GM21717 (cell line): Measurements from ENCODE around the gene MPP4.

ENCODE experiments used
- ATAC-seq: cut with Tn5 transposase; IDR thresholded peaks from one replicate; pipeline ENCODE4 v1.9.1; 2021; ENCODE audit warnings: mild to moderate bottlenecking, moderate library complexity; ENCODE audit not compliant: unreplicated experiment

The MPP4 gene, protein sequence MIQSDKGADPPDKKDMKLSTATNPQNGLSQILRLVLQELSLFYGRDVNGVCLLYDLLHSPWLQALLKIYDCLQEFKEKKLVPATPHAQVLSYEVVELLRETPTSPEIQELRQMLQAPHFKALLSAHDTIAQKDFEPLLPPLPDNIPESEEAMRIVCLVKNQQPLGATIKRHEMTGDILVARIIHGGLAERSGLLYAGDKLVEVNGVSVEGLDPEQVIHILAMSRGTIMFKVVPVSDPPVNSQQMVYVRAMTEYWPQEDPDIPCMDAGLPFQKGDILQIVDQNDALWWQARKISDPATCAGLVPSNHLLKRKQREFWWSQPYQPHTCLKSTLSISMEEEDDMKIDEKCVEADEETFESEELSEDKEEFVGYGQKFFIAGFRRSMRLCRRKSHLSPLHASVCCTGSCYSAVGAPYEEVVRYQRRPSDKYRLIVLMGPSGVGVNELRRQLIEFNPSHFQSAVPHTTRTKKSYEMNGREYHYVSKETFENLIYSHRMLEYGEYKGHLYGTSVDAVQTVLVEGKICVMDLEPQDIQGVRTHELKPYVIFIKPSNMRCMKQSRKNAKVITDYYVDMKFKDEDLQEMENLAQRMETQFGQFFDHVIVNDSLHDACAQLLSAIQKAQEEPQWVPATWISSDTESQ

GRCh38 chr2:201698588-201699226, at the start of gene MPP4:
MPP4 (minus strand) TSS chr2:201698644; CDS start chr2:201693954, 4,690 bp downstream.
- ATAC-seq = no peak

GRCh38 chr2:201746551-201746950, 48.1 kb upstream of the MPP4 start:
- no peak for ATAC-seq

DNA sequence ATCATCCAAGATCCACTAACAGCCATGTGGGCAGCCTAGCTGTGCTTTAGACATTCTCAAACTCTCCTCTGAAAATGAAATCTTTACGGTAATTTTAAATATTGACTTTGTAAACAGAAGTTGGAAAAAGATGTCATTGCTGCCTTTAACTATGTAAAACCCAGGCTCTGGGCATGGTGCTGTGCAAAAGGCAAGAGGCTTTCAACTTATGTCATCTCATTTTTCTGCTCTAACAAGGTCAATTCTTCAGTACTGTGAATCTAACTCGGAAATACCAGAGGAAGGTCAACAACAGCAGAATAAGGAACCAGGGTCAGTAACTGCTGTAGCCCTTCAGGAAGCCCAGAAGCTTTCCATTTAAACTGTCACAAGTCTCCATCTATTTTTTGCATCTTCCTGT, 37.0 kb upstream of the MPP4 start:
- no peak for ATAC-seq

DNA sequence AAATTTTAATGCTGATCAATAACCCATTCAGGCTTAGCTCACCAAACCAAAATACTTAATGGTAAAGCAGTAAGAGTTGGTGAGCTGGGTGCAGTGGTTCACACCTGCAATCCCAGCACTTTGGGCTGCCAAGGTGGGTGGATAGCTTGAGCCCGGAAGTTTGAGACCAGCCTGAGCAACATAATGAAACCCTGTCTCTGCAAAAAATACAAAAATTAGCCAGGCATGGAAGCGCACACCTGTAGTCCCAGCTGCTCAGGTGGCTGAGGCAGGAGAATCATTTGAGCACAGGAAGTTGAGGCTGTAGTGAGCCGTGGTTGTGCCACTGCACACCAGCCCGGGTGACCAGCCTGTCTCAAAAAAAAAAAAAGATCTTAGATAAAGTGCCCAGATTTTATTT, 35.7 kb upstream of the MPP4 start:
- no peak for ATAC-seq

DNA sequence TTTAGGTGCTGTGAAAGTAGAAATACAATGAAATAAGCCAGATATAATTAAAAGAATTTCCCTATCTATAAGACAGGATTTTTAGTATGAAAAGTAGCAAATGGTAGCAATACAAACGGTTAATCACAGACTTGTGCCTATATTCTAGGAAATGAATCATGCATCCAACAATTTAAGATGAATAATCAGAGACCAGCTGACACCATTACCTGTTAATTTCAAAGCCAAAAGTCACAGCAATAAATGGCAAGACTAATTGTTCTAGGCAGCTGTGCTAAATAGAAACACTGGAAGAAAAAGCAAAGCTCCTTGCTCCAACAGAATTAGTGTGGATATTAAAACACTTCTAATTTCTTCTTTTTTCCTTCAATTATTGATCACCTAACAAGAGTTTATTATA, 35.1 kb upstream of the MPP4 start:
- ATAC-seq = no peak

GRCh38 chr2:201730651-201731285, 32.3 kb upstream of the MPP4 start:
- no peak for ATAC-seq

DNA sequence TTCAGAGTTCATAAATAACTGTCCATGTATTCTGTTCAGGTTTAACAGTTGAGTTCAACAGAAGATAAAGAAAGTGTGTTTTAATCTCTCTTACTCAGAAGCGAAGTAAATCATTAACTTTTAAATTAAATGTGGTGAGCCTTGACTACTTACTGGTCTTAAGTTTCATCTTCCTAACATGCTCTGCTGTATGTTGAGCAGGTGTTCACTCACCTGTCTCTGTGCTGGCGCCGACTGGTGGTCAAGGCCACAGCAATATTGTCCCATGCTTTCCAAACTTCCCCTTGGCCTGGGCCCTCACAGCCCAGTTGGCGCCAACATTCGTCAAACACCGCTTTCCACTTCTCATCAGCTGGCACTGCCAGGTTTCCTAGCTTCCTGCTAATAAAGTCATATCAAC, 17.0 kb upstream of the MPP4 start:
- no peak for ATAC-seq

DNA sequence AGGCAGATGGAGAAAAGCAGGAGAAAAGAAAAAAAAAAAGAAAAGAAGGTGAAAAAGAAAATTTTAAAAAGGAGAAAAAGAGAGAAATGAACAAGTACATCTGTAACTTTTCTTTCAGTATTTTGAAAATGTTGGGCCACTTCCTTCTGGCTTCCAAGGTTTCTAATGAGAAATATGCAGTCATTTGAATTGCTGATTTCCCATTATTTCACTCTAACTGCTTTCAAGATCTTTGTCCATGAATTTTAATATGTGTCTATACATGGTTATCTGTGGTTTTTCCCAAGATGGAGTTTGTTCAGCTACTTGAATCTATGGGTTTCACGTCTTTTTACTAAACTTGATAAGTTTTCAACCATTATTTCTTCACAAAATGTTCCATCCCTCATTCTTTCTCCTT, 14.3 kb upstream of the MPP4 start:
- ATAC-seq = no peak

- ATAC-seq = no peak
Observed at GRCh38 chr2:201709747-201710146, 11.3 kb upstream of the MPP4 start.

- ATAC-seq = no peak
Observed at GRCh38 chr2:201709049-201709448, 10.6 kb upstream of the MPP4 start.

DNA sequence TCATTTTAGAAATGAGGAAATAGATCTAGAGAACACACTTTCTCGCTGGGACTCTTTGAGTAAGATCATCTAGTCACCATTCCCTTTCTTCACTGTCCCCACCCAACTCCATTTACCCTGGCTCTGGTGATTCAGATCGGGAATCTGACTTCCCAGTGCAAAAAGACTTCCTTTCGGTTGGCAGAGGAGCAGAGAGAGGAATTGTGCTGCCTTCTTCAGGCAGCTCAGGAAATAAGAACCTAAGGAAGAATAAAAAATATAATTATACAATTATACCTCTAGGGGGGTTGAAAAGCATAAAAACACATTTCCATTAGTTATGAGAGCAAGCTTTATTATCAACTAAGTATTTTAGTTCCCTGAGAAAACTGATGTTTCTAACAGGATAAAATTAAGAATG, 9.3 kb upstream of the MPP4 start:
- no peak for ATAC-seq

DNA sequence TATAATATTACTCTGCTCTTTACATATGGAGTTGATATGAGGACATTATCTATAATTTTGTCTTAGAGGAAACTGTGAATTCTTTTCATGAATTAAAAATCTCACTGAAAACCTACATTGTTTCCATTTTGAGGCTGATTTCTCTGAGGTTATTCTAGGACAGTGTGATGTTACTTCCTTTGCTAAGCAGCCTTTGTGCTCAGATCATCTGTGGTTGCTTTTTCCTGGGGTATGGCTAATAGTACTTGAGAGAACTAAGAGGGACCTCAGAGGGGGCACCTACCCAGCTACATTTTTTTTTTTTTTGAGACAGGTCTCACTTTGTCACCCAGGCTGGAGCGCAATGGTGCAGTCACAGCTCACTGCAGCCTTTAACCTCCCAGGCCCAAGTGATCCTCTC, 8.7 kb upstream of the MPP4 start:
- no peak for ATAC-seq

- ATAC-seq = no peak
Observed at GRCh38 chr2:201704536-201704935, 6.1 kb upstream of the MPP4 start.

GRCh38 chr2:201701646-201702045, 3.2 kb upstream of the MPP4 start:
- ATAC-seq = no peak

GRCh38 chr2:201699416-201699815, 972 bp upstream of the MPP4 start:
- no peak for ATAC-seq

GRCh38 chr2:201697899-201698298, 545 bp downstream of the MPP4 start:
- ATAC-seq = no peak

DNA sequence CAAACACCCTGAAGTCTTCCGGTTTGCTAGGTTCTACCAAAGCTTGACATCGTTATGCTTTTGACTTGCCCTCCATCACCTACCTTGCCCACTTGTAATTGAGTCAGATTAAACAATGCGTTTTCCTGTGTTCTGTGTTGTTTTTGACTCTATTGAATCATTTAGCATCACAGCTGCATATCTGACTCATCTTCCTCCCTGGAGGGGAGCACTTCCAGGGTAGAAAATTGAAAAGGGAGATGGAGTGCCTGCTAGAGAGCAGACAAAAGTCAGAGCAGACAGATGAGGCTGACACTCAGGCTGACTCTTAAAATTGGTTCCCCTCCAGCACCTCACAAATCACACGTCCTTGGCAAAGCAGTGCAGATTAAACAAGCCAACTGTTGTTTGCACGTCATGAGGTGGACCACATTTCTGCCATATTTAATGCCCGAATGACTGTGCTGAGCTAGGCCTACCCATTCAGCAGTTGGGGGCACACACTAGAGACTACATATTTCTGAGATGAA, 2.2 kb downstream of the MPP4 start:
- ATAC-seq = no peak

- ATAC-seq = no peak
Observed at GRCh38 chr2:201685156-201685555, 13.3 kb downstream of the MPP4 start.

GRCh38 chr2:201680743-201681142, 17.7 kb downstream of the MPP4 start:
- no peak for ATAC-seq

DNA sequence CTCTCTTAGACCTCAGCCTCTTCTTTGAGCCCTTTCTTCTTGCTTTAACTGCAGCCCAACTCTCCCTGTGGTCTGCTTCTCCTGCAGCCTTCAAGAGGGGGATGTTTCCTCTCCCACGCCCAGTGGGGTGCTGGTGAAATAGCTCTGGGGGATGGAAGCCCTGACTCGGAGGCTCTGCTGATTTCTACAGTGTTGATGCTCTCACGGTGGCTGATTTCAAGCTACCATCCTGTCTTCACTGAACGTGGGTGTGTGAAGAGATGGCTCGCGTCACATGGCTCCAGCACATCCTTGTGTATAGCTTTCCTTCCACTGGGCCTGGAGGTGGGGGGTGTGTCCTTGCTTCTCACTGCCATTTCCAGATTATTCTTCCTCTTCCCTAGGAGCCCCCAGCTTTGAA, 20.0 kb downstream of the MPP4 start:
- no peak for ATAC-seq

DNA sequence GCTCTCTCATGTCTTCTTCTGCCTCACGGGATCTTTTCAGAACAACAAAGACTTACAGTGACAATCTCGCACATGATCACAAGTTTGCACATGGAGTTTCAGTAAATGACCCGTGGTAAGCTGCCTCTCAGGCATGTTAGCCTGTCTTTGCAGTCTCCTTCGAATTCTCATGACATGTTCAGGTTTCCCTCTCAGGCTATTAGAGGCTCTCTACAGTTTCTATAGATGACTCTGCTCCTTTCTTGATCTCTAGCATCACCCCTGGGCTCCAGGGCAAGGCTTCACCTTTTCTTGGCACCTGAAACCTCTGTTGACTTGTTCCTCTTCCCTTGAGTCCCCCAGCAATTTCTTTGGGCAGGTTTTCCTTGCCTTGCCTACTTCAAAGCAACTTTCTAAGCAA, 23.0 kb downstream of the MPP4 start:
- ATAC-seq = no peak
